NT2/D1 (cell line): Measurements from ENCODE around the gene FOXP1.

Experiments
- DNase-seq: peaks from one replicate; pipeline ENCODE4 v3.0.0-alpha.2; 2011; ENCODE audit warnings: low read depth, low spot score
- H3K27me3 ChIP-seq: 2 replicates; pipeline ENCODE4 v1.6.0; 2011; ENCODE audit warnings: mild to moderate bottlenecking; ENCODE audit not compliant: insufficient read length, insufficient read depth
- H3K36me3 ChIP-seq: 2 replicates; pipeline ENCODE4 v1.6.1; 2011; ENCODE audit warnings: mild to moderate bottlenecking, low read length, mixed read lengths; ENCODE audit not compliant: insufficient read depth, insufficient read length
- H3K4me1 ChIP-seq: 2 replicates; pipeline ENCODE4 v1.5.1; 2011; ENCODE audit not compliant: insufficient read depth, insufficient read length
- H3K4me3 ChIP-seq: 2 replicates; pipeline ENCODE4 v1.5.1; 2011; ENCODE audit warnings: low read depth; ENCODE audit not compliant: insufficient read length
- H3K9ac ChIP-seq: 2 replicates; pipeline ENCODE4 v1.6.0; 2011; ENCODE audit warnings: low read depth; ENCODE audit not compliant: insufficient read length
- H3K9me3 ChIP-seq: 2 replicates; pipeline ENCODE4 v1.5.1; 2011; ENCODE audit warnings: mild to moderate bottlenecking, low read length; ENCODE audit not compliant: insufficient read depth
- SUZ12 ChIP-seq: IDR thresholded peaks from 2 replicates; pipeline ENCODE4 v1.6.1; 2011; ENCODE audit not compliant: insufficient read length, insufficient read depth; ENCODE audit errors: extremely low read depth
- YY1 ChIP-seq: IDR thresholded peaks from 2 replicates; pipeline ENCODE4 v1.6.1; 2011; ENCODE audit not compliant: insufficient read length, insufficient read depth
- ZNF274 ChIP-seq: IDR thresholded peaks from 2 replicates; pipeline ENCODE4 v1.6.1; 2011; ENCODE audit warnings: mild to moderate bottlenecking, low read depth, low read length

Gene FOXP1

GRCh38 chr3:71548705-71549384, 34.7 kb downstream of the FOXP1 start:
- TF ChIP-seq ZNF274 (no peak), SUZ12 (no peak), YY1 (no peak)
- Histone ChIP-seq H3K9me3 (no peaks in the 10 kb centered on the region), H3K4me3 (no peak overlapping the region), H3K36me3 (no peaks in the 10 kb centered on the region), H3K4me1 (no peaks in the 10 kb centered on the region), H3K27me3 (no peaks in the 10 kb centered on the region), H3K9ac (no peak overlapping the region)
- DNase-seq = no peak

- H3K4me1 ChIP-seq = peaks cover 3% of the 10 kb centered on the region
- DNase-seq = no peak
- H3K9ac ChIP-seq = no peak overlapping the region
- no peak overlapping the region for H3K4me3 ChIP-seq
- TF ChIP-seq SUZ12 (no peak), ZNF274 (no peak), YY1 (no peak)
- H3K27me3 ChIP-seq = no peaks in the 10 kb centered on the region
- H3K36me3 ChIP-seq = no peaks in the 10 kb centered on the region
- no peaks in the 10 kb centered on the region for H3K9me3 ChIP-seq
These were observed 36.0 kb downstream of the FOXP1 start for GRCh38 chr3:71547249-71548198.

DNA sequence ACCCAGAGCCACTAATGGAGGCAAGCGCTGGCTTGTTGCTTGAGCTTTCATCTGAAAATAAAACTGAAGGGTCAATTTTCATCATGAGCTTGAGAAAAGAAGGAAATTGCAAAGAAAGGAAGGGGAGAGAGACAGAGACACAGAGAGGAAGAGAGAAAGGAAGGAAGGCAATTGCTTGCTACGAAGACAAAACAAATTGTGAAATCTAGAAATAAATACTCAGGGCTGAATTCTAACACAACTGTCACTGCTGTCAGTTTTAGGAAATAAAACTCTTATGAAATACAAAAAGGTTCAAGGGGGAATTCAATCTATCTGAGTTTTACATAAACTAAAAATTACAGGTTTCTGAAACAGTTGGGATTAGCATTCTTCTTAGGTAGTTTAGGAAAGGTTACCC, 36.7 kb downstream of the FOXP1 start:
- Histone ChIP-seq H3K4me3 (no peak overlapping the region), H3K9me3 (no peaks in the 10 kb centered on the region), H3K4me1 (peaks cover 5% of the 10 kb centered on the region), H3K27me3 (no peaks in the 10 kb centered on the region), H3K36me3 (no peaks in the 10 kb centered on the region), H3K9ac (no peak overlapping the region)
- TF ChIP-seq SUZ12 (no peak), YY1 (no peak), ZNF274 (no peak)
- no peak for DNase-seq

DNA sequence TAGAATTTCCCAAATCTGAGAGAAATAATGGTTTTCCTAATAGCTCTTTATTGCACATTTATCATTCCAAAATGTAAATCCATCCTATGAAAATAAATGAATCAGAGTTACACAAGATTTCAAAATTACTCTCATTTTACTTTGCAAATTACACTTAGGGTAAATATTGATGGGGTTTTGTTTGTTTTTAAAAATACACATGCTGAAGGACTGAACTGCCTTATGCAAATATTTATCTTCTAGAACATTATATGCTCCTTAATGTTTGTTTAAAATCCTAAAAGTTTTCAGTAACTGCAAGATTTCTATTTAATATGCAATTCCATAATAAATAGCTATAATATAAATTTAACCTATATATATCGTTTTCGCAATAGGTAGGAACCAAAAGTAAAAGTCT, 38.2 kb downstream of the FOXP1 start:
- TF ChIP-seq ZNF274 (no peak), YY1 (no peak), SUZ12 (no peak)
- Histone ChIP-seq H3K9me3 (no peaks in the 10 kb centered on the region), H3K27me3 (no peaks in the 10 kb centered on the region), H3K36me3 (no peaks in the 10 kb centered on the region), H3K4me3 (no peak overlapping the region), H3K4me1 (peaks cover 5% of the 10 kb centered on the region), H3K9ac (no peak overlapping the region)
- no peak for DNase-seq

- H3K4me1 ChIP-seq = peaks cover 5% of the 10 kb centered on the region
- no peak overlapping the region for H3K9ac ChIP-seq
- DNase-seq = no peak
- no peak overlapping the region for H3K4me3 ChIP-seq
- H3K36me3 ChIP-seq = no peaks in the 10 kb centered on the region
- TF ChIP-seq ZNF274 (no peak), YY1 (no peak), SUZ12 (no peak)
- H3K9me3 ChIP-seq = no peaks in the 10 kb centered on the region
- no peaks in the 10 kb centered on the region for H3K27me3 ChIP-seq
These were observed 40.0 kb downstream of the FOXP1 start for GRCh38 chr3:71543371-71544016.

- no peak for DNase-seq
- peaks cover 5% of the 10 kb centered on the region for H3K4me1 ChIP-seq
- TF ChIP-seq ZNF274 (no peak), SUZ12 (no peak), YY1 (no peak)
- H3K36me3 ChIP-seq = no peaks in the 10 kb centered on the region
- no peak overlapping the region for H3K4me3 ChIP-seq
- H3K9me3 ChIP-seq = no peaks in the 10 kb centered on the region
- H3K27me3 ChIP-seq = no peaks in the 10 kb centered on the region
- no peak overlapping the region for H3K9ac ChIP-seq
These were observed 40.8 kb downstream of the FOXP1 start for GRCh38 chr3:71542521-71543370.

- peaks cover 5% of the 10 kb centered on the region for H3K4me1 ChIP-seq
- no peak for DNase-seq
- H3K9ac ChIP-seq = no peak overlapping the region
These were observed 42.2 kb downstream of the FOXP1 start for GRCh38 chr3:71541313-71541712.

More at GRCh38 chr3:71541313-71541712, 42.2 kb downstream of the FOXP1 start:
- H3K9me3 ChIP-seq = no peaks in the 10 kb centered on the region
- no peak for TF ChIP-seq YY1
- TF ChIP-seq ZNF274 = no peak
- no peak for TF ChIP-seq SUZ12
- H3K4me3 ChIP-seq = no peak overlapping the region
- no peaks in the 10 kb centered on the region for H3K36me3 ChIP-seq
- H3K27me3 ChIP-seq = no peaks in the 10 kb centered on the region
